ENCODE results near the gene TEX19.

DNA sequence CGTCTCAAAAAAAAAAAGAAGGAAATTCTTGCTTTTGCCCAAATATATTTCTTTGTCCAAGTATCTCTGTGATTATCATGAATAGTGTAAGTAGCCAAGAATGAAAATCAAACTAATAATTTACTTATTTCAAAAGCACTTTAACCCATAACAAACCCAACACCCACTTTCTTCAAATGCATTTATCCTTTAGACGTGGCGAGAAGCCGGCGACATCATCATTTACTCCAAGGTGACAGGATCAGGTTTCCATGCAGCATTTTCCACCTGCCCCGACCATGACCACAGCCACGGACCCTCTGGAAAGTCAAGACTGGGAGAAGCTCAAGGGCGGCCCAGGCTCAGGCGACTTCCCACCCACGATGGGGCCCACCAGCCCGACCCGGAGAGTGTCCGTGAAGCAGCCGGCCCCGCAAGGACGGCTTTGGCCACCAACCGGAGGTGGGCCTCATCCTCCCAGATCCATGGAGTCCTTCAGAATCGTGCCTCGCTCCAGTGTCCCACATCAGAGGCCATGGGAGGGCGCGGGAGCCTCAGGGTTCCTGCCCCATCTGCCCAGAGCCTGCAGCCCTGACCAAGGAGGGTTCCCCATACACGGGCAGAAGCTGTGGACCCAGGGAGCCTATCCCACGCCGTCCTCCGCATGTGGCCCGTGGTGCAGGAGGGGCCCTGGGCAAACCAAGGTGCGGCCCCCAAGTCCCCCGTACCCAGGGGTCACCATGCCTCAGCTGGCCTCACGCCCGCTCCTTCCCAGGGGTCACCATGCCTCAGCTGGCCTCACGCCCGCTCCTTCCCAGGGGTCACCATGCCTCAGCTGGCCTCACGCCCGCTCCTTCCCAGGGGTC, 31.2 kb downstream of the TEX19 start:
- TF ChIP-seq NFE2L1 (tag; IDR thresholded peaks at IDR 0.05; ENCODE audit: borderline replicate concordance, low read depth) (no peak), CREB1 (IDR thresholded peaks at IDR 0.05) (no peak), CREB1 (CRISPR knock-in tag; IDR thresholded peaks at IDR 0.05) (no peak), SIN3B (IDR thresholded peaks at IDR 0.05; ENCODE audit: low read depth) (no peak), POLR2A (conservative IDR thresholded peaks at IDR 0.05) (no peak), NR3C1 (CRISPR knock-in tag; IDR thresholded peaks at IDR 0.05) (no peak), RBM15 (IDR thresholded peaks at IDR 0.05; ENCODE audit: insufficient read depth, low read length) (no peak), PTBP1 (IDR thresholded peaks at IDR 0.05; ENCODE audit: low read depth, low read length) (no peak), JUNB (CRISPR knock-in tag; conservative IDR thresholded peaks at IDR 0.05) (no peak), CTCFL (IDR thresholded peaks at IDR 0.05; ENCODE audit: borderline replicate concordance, insufficient read depth, low read depth, low read length, poor library complexity, severe bottlenecking) (no peak)
- TF ChIP-seq, protein P1, sequence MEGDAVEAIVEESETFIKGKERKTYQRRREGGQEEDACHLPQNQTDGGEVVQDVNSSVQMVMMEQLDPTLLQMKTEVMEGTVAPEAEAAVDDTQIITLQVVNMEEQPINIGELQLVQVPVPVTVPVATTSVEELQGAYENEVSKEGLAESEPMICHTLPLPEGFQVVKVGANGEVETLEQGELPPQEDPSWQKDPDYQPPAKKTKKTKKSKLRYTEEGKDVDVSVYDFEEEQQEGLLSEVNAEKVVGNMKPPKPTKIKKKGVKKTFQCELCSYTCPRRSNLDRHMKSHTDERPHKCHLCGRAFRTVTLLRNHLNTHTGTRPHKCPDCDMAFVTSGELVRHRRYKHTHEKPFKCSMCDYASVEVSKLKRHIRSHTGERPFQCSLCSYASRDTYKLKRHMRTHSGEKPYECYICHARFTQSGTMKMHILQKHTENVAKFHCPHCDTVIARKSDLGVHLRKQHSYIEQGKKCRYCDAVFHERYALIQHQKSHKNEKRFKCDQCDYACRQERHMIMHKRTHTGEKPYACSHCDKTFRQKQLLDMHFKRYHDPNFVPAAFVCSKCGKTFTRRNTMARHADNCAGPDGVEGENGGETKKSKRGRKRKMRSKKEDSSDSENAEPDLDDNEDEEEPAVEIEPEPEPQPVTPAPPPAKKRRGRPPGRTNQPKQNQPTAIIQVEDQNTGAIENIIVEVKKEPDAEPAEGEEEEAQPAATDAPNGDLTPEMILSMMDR (IDR thresholded peaks at IDR 0.05 in 2 of 3, conservative IDR thresholded peaks at IDR 0.05 in 1 of 3; ENCODE audit: insufficient read depth in 2 of 3, low read depth in 1 of 3, low read length in 3 of 3): no peak
- TF ChIP-seq, protein P2, sequence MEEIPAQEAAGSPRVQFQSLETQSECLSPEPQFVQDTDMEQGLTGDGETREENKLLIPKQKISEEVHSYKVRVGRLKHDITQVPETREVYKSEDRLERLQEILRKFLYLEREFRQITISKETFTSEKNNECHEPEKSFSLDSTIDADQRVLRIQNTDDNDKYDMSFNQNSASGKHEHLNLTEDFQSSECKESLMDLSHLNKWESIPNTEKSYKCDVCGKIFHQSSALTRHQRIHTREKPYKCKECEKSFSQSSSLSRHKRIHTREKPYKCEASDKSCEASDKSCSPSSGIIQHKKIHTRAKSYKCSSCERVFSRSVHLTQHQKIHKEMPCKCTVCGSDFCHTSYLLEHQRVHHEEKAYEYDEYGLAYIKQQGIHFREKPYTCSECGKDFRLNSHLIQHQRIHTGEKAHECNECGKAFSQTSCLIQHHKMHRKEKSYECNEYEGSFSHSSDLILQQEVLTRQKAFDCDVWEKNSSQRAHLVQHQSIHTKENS (CRISPR knock-in tag; IDR thresholded peaks at IDR 0.05): no peak
